Anterior cingulate cortex (tissue), 58 donors: ENCODE results near the gene PARD3.
A peak's percentile ranks its signal among the peaks of the same experiment; 100 is the strongest.

Source experiments
- DNase-seq, 58 donors: peaks; one replicate each; lab custom pipeline; 2025; lab: John Stamatoyannopoulos, UW

The PARD3 gene

DNA sequence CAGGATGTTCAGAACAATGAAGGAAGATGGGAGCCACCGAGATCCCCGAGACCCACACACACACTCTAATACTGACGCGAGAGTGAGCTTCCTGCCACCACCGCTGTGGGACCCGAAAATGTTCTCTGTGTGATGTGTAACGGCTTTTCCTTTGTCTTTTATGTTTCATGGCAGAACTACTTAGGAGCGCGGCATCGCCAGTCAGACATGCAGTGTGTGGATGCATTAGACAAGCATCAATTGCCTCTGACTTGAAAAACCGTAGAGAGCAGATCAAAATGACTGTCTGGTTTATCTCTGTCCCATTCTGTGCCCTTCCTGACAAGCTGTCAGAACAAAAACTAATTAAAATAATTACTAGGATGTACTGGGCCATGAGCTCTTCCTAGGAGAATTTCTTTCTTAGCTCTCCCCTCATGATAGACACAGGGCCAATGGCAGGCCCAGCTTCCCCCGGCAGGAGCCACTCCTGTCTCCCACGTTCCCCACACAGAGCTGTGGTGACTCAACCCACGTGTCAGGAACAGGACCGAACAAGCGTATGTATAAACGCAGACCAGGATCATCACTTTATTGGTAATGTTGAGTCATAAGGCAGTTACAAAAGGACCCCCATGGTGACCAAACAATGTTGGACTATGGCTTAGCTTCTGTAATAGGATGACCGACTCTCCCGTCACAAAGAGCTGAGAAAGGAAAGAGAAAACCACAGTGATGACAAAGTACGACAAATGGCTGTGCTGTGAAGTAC lies 705.0 kb downstream of the PARD3 start:
- no peak for DNase-seq

GRCh38 chr10:34109495-34109894 lies 705.6 kb downstream of the PARD3 start:
- no peak for DNase-seq

DNA sequence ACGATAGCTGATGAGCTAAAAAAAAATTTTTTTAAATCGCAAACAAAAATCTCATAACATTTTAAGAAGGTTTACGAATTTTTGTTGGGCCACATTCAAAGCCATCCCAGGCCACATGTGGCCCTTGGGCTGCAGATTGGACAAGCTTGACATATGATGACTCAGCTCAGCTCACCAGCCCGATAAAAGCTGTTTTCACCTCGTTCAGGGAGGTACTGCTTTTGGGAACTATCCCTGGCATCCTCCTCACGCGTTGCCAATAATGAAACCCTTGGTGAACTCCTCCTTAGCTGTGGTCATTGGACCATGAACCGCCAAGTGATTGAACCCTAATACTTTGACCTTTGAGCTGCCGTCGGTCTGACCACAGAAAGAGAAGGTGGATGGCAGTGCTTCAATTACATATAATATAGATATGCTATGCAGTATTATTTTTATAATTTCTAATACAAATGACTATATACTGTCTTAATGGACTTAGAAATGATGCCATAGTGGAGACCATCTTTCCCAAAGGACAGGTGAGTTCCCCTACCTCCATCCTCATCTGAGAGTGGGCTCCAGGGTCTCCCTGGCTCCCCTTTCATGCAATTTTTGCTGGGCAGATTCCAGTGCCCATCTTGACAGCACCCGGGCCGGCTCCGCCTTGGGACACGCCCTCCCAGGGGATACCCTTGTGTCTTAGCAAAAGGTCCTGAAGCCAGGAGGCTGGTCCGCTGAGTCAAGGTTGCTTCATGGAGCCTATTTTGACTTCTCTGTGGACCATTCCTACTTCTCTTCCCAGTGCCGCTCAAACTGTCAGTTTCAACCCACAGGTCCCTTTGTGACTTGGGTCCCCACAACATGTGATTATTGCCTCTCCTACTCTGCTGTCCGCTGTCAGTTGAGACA lies 707.2 kb downstream of the PARD3 start:
- DNase-seq = no peak

DNA sequence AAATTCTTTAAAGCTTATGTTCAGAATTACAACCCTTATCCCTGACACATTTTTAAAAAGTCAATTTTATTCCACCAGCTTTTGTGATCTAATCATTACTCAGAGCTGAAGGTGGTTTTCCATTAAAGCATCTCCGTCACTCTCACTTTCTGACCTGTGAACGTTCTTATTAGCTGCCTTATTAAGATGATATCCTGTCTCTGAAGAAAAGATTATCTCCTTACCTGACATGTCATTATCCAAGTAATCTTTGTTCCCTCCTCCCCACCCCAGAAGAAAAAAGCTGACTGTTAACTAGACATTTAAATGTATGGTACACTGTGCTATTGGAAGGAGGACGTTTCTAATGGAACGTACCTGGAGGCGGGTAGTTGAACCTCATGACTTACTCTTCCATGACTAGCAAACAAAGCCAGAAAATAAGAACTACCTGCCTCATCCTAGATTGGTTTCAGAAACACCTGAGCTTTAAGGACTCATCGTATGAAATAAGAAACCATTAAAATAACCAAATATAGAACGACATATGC lies 708.7 kb downstream of the PARD3 start:
- no peak for DNase-seq

- DNase-seq = peak in 1 of 58 donors; percentile 15
These were observed 710.1 kb downstream of the PARD3 start for GRCh38 chr10:34104829-34105572.

DNA sequence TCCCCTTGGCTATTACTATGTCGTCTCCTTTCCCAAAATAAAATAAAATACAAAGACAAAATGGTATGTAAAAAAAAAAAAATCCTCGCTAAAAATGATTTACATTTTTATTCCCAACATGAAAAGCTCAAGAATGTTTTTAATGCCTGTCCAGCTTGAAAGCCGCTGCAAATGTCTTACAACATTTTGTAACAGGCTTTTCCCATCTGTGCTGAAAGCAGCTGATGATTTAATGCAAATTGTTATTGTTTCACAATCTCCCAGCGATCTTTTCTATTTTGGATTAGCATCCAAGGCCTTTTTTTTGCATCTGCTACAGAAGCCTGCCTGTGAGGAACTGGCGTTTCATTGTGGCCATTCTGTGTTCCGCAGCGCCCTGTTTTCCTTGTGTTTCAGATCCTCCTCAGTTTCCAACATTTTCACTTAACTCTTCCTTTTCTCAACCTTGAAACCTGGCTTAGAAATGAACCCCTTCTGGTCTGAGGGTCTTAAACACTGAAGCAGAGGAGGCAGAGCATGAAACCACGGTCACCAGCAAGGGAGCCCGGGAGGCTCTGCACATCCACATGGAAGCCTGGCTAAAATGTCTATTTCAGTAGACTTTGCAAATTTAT lies 712.1 kb downstream of the PARD3 start:
- DNase-seq = peak in 2 of 58 donors; percentile 14 to 41

- DNase-seq = peak in 2 of 58 donors; percentile 21 to 35
These were observed 712.8 kb downstream of the PARD3 start for GRCh38 chr10:34102237-34102673.

- no peak for DNase-seq
These were observed 714.1 kb downstream of the PARD3 start for GRCh38 chr10:34101001-34101400.

DNA sequence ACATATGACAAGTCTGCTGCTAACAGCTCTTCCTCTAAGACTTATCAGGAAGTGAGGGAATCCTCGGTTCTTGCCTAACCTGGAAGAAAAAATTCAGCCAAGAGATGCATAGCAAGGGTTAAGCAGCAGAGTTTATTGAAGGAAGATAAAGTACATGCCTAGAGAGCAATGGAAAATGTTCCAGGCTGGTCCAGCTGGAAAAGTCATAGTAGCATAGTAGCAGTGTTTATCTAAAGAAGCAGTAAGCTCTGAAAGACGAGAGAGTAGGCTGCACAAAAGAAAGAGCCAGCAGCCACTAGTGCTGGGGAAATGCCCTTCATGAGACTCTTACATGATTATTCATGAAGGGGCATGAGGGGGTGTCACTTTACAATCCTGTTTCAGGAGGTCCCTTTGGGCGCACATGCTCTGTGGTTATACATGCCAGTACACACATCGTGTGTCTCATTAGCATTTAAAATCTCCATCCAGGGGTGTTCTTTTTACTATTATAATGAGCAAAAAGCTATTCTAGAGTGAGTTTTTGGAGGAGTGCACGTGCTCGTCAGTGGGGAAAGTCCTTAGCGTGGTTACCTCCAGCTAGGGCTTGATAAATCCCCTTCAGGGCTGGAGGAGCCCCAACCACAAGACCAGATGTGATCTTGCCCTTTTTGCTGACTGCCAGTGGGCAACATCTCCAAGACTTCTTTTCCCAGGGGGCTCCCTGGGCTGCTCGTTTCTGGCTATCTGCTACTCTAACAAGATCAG lies 716.1 kb downstream of the PARD3 start:
- DNase-seq = no peak

- DNase-seq = no peak
These were observed 717.4 kb downstream of the PARD3 start for GRCh38 chr10:34097682-34098081.

DNA sequence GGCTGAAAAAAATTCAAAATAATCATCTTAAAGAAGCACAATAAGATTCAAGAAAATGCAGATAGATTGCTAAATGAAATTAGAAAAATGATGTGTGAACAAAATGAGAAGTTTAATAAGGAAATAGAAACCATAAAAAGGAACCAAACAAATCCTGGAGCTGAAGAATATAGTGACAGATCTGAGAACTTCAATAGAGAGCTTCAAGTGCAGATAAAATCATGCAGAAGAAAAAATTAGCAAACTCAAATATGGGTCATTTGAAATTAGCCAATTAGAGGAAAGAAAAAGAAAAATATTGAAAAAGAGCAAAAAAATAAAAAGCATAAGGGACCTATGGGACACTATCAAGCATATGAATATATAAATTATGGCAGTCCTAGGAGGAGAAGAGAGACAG lies 720.1 kb downstream of the PARD3 start:
- no peak for DNase-seq

GRCh38 chr10:34094146-34094696 lies 720.9 kb downstream of the PARD3 start:
- no peak for DNase-seq

DNA sequence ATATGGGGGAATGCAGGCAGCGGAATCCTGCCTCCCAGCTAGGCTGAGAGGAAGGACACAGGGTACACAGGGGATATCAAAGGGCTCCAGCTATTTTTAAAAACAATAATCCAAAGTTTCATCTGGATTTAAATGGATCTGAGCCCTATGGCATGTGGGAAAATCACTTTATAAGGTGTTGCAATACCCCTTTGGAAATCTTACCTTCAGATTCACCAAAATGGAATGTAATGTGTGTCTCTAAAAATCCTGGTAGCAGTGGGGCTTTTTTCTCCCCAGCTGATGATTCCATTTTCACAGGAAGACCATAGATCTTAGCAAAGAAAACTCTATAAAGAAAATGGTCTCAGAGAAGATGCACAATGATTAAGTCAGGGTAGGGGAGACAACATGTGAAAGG lies 722.2 kb downstream of the PARD3 start:
- DNase-seq = no peak

DNA sequence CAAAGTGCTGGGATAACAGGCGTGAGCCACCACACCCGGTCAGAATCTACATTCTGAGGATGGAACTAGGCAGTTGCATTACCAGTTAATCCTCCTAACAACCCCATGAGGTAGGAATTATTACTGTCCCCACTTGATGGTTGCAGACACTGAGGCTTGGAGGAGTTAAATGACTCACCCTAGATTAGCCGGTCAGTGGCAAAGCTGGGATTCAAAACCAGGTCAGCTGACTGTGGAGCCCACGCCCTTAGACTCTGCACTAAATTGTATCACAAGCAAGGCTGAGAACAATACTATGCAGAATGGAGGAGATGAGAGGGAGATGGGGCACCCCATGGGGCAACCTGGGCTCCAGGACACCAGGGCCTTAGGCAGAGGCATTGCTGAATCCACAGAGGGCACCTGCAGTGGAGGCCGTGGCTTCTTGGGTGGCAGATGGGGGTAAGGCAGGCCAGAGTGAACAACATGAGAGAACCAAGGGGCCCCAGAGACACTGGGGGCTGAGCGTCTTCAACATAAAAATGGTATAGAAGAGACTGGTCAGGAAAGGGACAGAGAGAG lies 723.4 kb downstream of the PARD3 start:
- DNase-seq = no peak

DNA sequence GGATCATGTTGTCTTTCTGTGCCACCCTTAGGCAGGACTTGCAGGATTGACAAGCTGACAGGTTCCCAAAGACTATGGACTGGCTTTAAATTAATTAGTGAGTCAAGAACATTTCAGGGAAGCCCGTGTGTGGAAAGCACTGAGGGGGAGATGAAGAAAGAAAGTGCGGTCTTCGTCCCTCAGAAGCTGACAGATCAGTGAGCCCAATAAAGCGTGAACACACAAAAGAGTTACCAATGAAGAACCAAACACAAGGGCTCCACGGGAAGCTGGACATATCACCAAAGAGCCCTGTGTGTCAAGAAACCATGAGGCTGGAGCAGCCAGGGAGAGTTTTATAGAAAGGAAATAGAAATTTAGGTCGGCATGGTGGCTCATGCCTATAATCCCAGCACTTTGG lies 725.8 kb downstream of the PARD3 start:
- DNase-seq = no peak

GRCh38 chr10:34088208-34088794 lies 726.8 kb downstream of the PARD3 start:
- DNase-seq = no peak

DNA sequence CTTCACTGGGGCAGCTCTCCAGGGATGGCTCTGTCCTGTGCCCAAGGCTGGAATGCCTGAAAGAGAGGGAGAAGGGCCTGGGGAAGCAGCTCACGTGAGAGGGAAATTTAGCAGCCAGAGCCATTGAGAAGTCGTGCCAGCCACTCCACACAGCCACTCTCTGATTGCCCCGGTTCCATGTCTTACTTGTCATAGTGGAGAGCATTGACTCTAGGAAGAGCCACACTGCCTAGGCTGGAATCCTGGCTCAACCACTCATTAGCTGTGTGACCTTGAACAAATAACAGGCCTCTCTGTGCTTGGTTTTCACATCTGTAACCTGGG lies 728.0 kb downstream of the PARD3 start:
- no peak for DNase-seq

GRCh38 chr10:34083567-34083966 lies 731.5 kb downstream of the PARD3 start:
- DNase-seq = no peak

GRCh38 chr10:34081948-34082347 lies 733.1 kb downstream of the PARD3 start:
- DNase-seq = no peak
